Measurements from ENCODE around the gene ARHGAP23. TPM values are rescaled to one million over a fixed set of nuclear protein-coding genes. Genes with fewer than 3 reads are reported as not detected.
A peak's percentile ranks its signal among the peaks of the same experiment; 100 is the strongest.

The ARHGAP23 gene
- total and polyA plus RNA-seq, 2 experiments from 2014 or later: 21.4 to 150 TPM

- H3K36me3 ChIP-seq (ENCODE audit: insufficient read depth): no peaks in the 10 kb centered on the region
- no peaks in the 10 kb centered on the region for H3K79me2 ChIP-seq (replicated peaks; ENCODE audit: insufficient read depth)
- H2AFZ ChIP-seq: no peak overlapping the region
- peak overlapping the region; percentile 96; the same call in 1 of the 2 replicates for H3K4me2 ChIP-seq
- peaks cover 20% of the 10 kb centered on the region for H3F3A ChIP-seq (replicated peaks; ENCODE audit: low read depth)
- Mint-ChIP-seq H3K27ac (no peak overlapping the region), H3K4me1 (peaks cover 45% of the 10 kb centered on the region), H3K27me3 (ENCODE audit: insufficient read depth, low read depth, poor library complexity) (peaks cover 80% of the 10 kb centered on the region), H3K9me3 (no peaks in the 10 kb centered on the region), H3K4me3 (peak overlapping the region; percentile 54), H3K36me3 (ENCODE audit: low read depth) (no peaks in the 10 kb centered on the region; the same call in 2 of the 3 replicates)
- H3K9me2 ChIP-seq (ENCODE audit: insufficient read depth): no peaks in the 10 kb centered on the region
- peaks cover 40% of the 10 kb centered on the region for H3K4me1 ChIP-seq (ENCODE audit: insufficient read depth)
- no peak for TF ChIP-seq CREB1 (CRISPR knock-in tag; IDR thresholded peaks at IDR 0.05; ENCODE audit: low read depth)
- peak; percentile 90 for TF ChIP-seq REST (IDR thresholded peaks at IDR 0.05; ENCODE audit: unreplicated experiment)
- TF ChIP-seq NANOG (IDR thresholded peaks at IDR 0.05; ENCODE audit: borderline replicate concordance): no peak
- TF ChIP-seq STAT1 (IDR thresholded peaks at IDR 0.05; ENCODE audit: unreplicated experiment): no peak
- peak; percentile 50 for TF ChIP-seq EZH2 (IDR thresholded peaks at IDR 0.05; ENCODE audit: low read depth, unreplicated experiment)
- no peak for TF ChIP-seq JUNB (IDR thresholded peaks at IDR 0.05; ENCODE audit: unreplicated experiment)
- TF ChIP-seq ZNF462 (CRISPR knock-in tag; IDR thresholded peaks at IDR 0.05): no peak
- peak; percentile 62 for DNase-seq (ENCODE audit: low spot score)
- H4K20me1 ChIP-seq (replicated peaks; ENCODE audit: insufficient read depth): peaks cover 10% of the 10 kb centered on the region
- ATAC-seq: no peak
- peaks cover 92% of the 10 kb centered on the region for H3K27me3 ChIP-seq (ENCODE audit: insufficient read depth)
- peak overlapping the region; percentile 81; the same call in 1 of the 2 replicates for H3K4me3 ChIP-seq
- H3K27ac ChIP-seq (ENCODE audit: low read depth): no peak overlapping the region
Observed at GRCh38 chr17:38560503-38561318, 132.4 kb downstream of the ARHGAP23 start.

Data from GM23338 (cell line).